HEK293T (cell line): ENCODE data around the gene GTF3C2.

Experiments used
- CTCF ChIA-PET: fragments of 350-600 bp; formaldehyde crosslinking; extraction: SDS; loops from one replicate; lab custom pipeline; 2021; ENCODE audit warnings: antibody characterized with exemption, inconsistent platforms; lab: Yijun Ruan, JAX
- POLR2A ChIA-PET: fragments of 350-600 bp; formaldehyde crosslinking; extraction: SDS; loops from one replicate; lab custom pipeline; 2020; ENCODE audit warnings: antibody characterized with exemption, inconsistent platforms; lab: Yijun Ruan, JAX
- DNase-seq: peaks from one replicate; pipeline ENCODE4 v3.0.0; 2012; ENCODE audit warnings: mixed read lengths; ENCODE audit errors: extremely low spot score
- ARNT ChIP-seq: fragments of 450-650 bp; IDR thresholded peaks from 2 replicates; pipeline ENCODE4 v1.6.1; 2017; ENCODE audit warnings: mild to moderate bottlenecking
- BHLHE40 ChIP-seq: fragments of 450-650 bp; IDR thresholded peaks from 2 replicates; pipeline ENCODE4 v1.6.1; 2016; ENCODE audit warnings: mild to moderate bottlenecking, moderate library complexity, borderline replicate concordance
- CTBP1 ChIP-seq: fragments of 450-650 bp; IDR thresholded peaks from 2 replicates; pipeline ENCODE4 v1.6.1; 2016; ENCODE audit warnings: borderline replicate concordance
- ELF4 ChIP-seq: fragments of 450-650 bp; IDR thresholded peaks from 2 replicates; pipeline ENCODE4 v1.6.1; 2017; ENCODE audit warnings: antibody characterized with exemption
- FOXA1 ChIP-seq: fragments of 450-650 bp; IDR thresholded peaks from 2 replicates; pipeline ENCODE4 v1.6.1; 2016; ENCODE audit warnings: mild to moderate bottlenecking
- FOXK2 ChIP-seq: fragments of 450-650 bp; IDR thresholded peaks from 2 replicates; pipeline ENCODE4 v1.6.1; 2016; ENCODE audit warnings: mild to moderate bottlenecking
- FOXM1 ChIP-seq: fragments of 450-650 bp; IDR thresholded peaks from 2 replicates; pipeline ENCODE4 v1.6.1; 2017; ENCODE audit warnings: mild to moderate bottlenecking, borderline replicate concordance
- HDGF ChIP-seq: fragments of 450-650 bp; IDR thresholded peaks from 2 replicates; pipeline ENCODE4 v1.6.1; 2017; ENCODE audit warnings: antibody characterized with exemption, borderline replicate concordance
- L3MBTL2 ChIP-seq: fragments of 450-650 bp; conservative IDR thresholded peaks from 2 replicates; pipeline ENCODE4 v1.6.1; 2016; ENCODE audit warnings: mild to moderate bottlenecking
- LEF1 ChIP-seq: fragments of 450-650 bp; IDR thresholded peaks from 2 replicates; pipeline ENCODE4 v1.6.1; 2017; ENCODE audit warnings: mild to moderate bottlenecking, borderline replicate concordance
- NFRKB ChIP-seq: fragments of 450-650 bp; IDR thresholded peaks from 2 replicates; pipeline ENCODE4 v1.6.1; 2016; ENCODE audit warnings: mild to moderate bottlenecking, moderate library complexity
- PKNOX1 ChIP-seq: fragments of 450-650 bp; IDR thresholded peaks from 2 replicates; pipeline ENCODE4 v1.6.1; 2016
- SP1 ChIP-seq: fragments of 450-650 bp; IDR thresholded peaks from 2 replicates; pipeline ENCODE4 v1.6.1; 2017
- SUZ12 ChIP-seq: fragments of 450-650 bp; IDR thresholded peaks from 2 replicates; pipeline ENCODE4 v1.6.1; 2016; ENCODE audit warnings: mild to moderate bottlenecking
- TARDBP ChIP-seq: fragments of 450-650 bp; IDR thresholded peaks from 2 replicates; pipeline ENCODE4 v1.6.1; 2016
- ZNF384 ChIP-seq: fragments of 450-650 bp; IDR thresholded peaks from 2 replicates; pipeline ENCODE4 v1.6.1; 2016

Gene GTF3C2

GRCh38 chr2:27378096-27378808 is 21.7 kb upstream of the GTF3C2 start:
- POLR2A ChIA-PET = interaction anchor here (1.0 to 2.2 kb wide), 3 partner anchors 22 to 32 kb away, joined by 4 to 10 read pairs (median 8); partner anchors contain the start of genes GTF3C2 and PPM1G
- TF ChIP-seq TARDBP (no peak), HDGF (no peak)
- no peak for DNase-seq
- CTCF ChIA-PET = no interaction called here

GRCh38 chr2:27377618-27378095 is 21.1 kb upstream of the GTF3C2 start:
- TF ChIP-seq FOXA1 = no peak
- no peak for TF ChIP-seq HDGF
- TF ChIP-seq TARDBP = no peak
- no peak; the same call in 1 of the 2 replicates for TF ChIP-seq ELF4
- TF ChIP-seq FOXM1 = no peak
- no peak for TF ChIP-seq BHLHE40
- DNase-seq = no peak
- ChIA-PET CTCF (no interaction called here), POLR2A (interaction anchor here (1.0 to 2.2 kb wide), 2 partner anchors 21 to 32 kb away, joined by 4 to 10 read pairs; partner anchors contain the start of genes GTF3C2 and PPM1G)

- POLR2A ChIA-PET = interaction anchor here (1.0 to 2.2 kb wide), 2 partner anchors 20 to 33 kb away, joined by 4 to 10 read pairs; partner anchors contain the start of genes GTF3C2 and PPM1G
Observed at GRCh38 chr2:27376866-27377617, 20.5 kb upstream of the GTF3C2 start.

GRCh38 chr2:27376151-27376865 is 19.7 kb upstream of the GTF3C2 start:
- ChIA-PET CTCF (no interaction called here), POLR2A (interaction anchor here (2.2 kb wide), 1 partner anchor 20 kb away, joined by 10 read pairs; the partner anchor contains the start of gene GTF3C2)
- no peak for DNase-seq
- no peak for TF ChIP-seq PKNOX1
- TF ChIP-seq SUZ12 = no peak
- no peak for TF ChIP-seq FOXK2
- no peak for TF ChIP-seq FOXA1
- TF ChIP-seq ELF4 = no peak
- TF ChIP-seq FOXM1 = no peak
- TF ChIP-seq BHLHE40 = no peak
- no peak for TF ChIP-seq ZNF384
- no peak for TF ChIP-seq ARNT
- no peak for TF ChIP-seq CTBP1

More at GRCh38 chr2:27376866-27377617, 20.5 kb upstream of the GTF3C2 start:
- CTCF ChIA-PET = no interaction called here
- DNase-seq = no peak
- TF ChIP-seq FOXA1 (no peak), BHLHE40 (no peak), SP1 (no peak), ARNT (no peak), HDGF (no peak), FOXM1 (no peak), L3MBTL2 (no peak), ZNF384 (no peak), ELF4 (no peak), NFRKB (no peak), TARDBP (no peak), LEF1 (no peak), SUZ12 (no peak), FOXK2 (no peak), PKNOX1 (no peak), CTBP1 (no peak)

GRCh38 chr2:27375513-27376099 is 19.0 kb upstream of the GTF3C2 start:
- POLR2A ChIA-PET = interaction anchor here (1.1 to 1.7 kb wide), 2 partner anchors 13 to 18 kb away, joined by 3 read pairs; no protein-coding TSS in a partner anchor
- TF ChIP-seq BHLHE40 (no peak), SP1 (no peak), FOXM1 (no peak), CTBP1 (no peak), FOXA1 (no peak), FOXK2 (no peak), L3MBTL2 (no peak), SUZ12 (no peak), ARNT (no peak), TARDBP (no peak), PKNOX1 (no peak), NFRKB (no peak)
- CTCF ChIA-PET = no interaction called here
- DNase-seq = no peak
